Skeletal muscle tissue (tissue), 4 donors: ENCODE measurements around the gene ATXN1. TPM values are rescaled to one million over a fixed set of nuclear protein-coding genes. Genes with fewer than 3 reads are reported as not detected.

Experiments used
- H3K27ac ChIP-seq: one replicate; pipeline ENCODE4 v1.7.0; 2013; ENCODE audit warnings: mild to moderate bottlenecking, low read depth, low read length, inconsistent platforms
- H3K27me3 ChIP-seq, 3 donors: one replicate each; pipeline ENCODE4 v1.7.0; 2013; ENCODE audit warnings: low read length in 3 of 3; ENCODE audit not compliant: control insufficient read depth in 3 of 3, insufficient read depth in 3 of 3
- H3K36me3 ChIP-seq, 3 donors: one replicate each; pipeline ENCODE4 v1.7.0; 2013; ENCODE audit warnings: low read length in 3 of 3; ENCODE audit not compliant: control insufficient read depth in 3 of 3, insufficient read depth in 3 of 3
- H3K4me1 ChIP-seq, 3 donors: one replicate each; pipeline ENCODE4 v1.7.0; 2013; ENCODE audit warnings: low read length in 3 of 3, mild to moderate bottlenecking in 3 of 3; ENCODE audit not compliant: control insufficient read depth in 3 of 3, insufficient read depth in 3 of 3
- H3K4me3 ChIP-seq, 3 donors: one replicate each; pipeline ENCODE4 v1.7.0; 2013; ENCODE audit warnings: low read length in 3 of 3
- H3K9ac ChIP-seq, 3 donors: one replicate each; pipeline ENCODE4 v1.7.0; 2013; ENCODE audit warnings: low read length in 3 of 3, mild to moderate bottlenecking in 3 of 3, moderate library complexity in 2 of 3, low read depth in 1 of 3
- H3K9me3 ChIP-seq, 3 donors: one replicate each; pipeline ENCODE4 v1.7.0; 2013; ENCODE audit warnings: low read length in 3 of 3; ENCODE audit not compliant: control insufficient read depth in 3 of 3
- total RNA-seq: library from RNA; depleted of rRNA; stranded (reverse); fragments of >200 nt; gene quantifications from one replicate; pipeline ENCODE4 v1.2.3, GENCODE V29; 2014
- donor health status: Osteomylitis.

Gene ATXN1
- total RNA-seq, 1 donor from 2014 or later, result 30.8 TPM

GRCh38 chr6:16337295-16337975 is 423.8 kb downstream of the ATXN1 start:
- no peak overlapping the region for H3K9ac ChIP-seq
- H3K27ac ChIP-seq, result no peak overlapping the region
- H3K4me3 ChIP-seq, result no peak overlapping the region

GRCh38 chr6:16336911-16337294 is 424.4 kb downstream of the ATXN1 start:
- Histone ChIP-seq H3K36me3 (no peaks in the 10 kb centered on the region), H3K4me1 (peaks cover 44 to 65% (median 55%) of the 10 kb centered on the region in 3 donors), H3K27me3 (no peaks in the 10 kb centered on the region), H3K9ac (no peak overlapping the region), H3K4me3 (no peak overlapping the region), H3K27ac (no peak overlapping the region), H3K9me3 (no peaks in the 10 kb centered on the region)

More at GRCh38 chr6:16337295-16337975, 423.8 kb downstream of the ATXN1 start:
- Histone ChIP-seq H3K36me3 (no peaks in the 10 kb centered on the region), H3K4me1 (peaks cover 43 to 66% (median 54%) of the 10 kb centered on the region in 3 donors), H3K27me3 (no peaks in the 10 kb centered on the region), H3K9me3 (no peaks in the 10 kb centered on the region)

GRCh38 chr6:16336056-16336818 is 425.0 kb downstream of the ATXN1 start:
- Histone ChIP-seq H3K27ac (no peak overlapping the region), H3K36me3 (no peaks in the 10 kb centered on the region), H3K9me3 (no peaks in the 10 kb centered on the region), H3K4me3 (no peak overlapping the region), H3K4me1 (peaks cover 50 to 72% (median 60%) of the 10 kb centered on the region in 3 donors), H3K27me3 (no peaks in the 10 kb centered on the region), H3K9ac (peak overlapping the region in 1 of 3 donors; percentile 42)

GRCh38 chr6:16335176-16335575 is 426.1 kb downstream of the ATXN1 start:
- H3K4me3 ChIP-seq, result no peak overlapping the region
- no peak overlapping the region for H3K9ac ChIP-seq
- peak overlapping the region; percentile 46 for H3K27ac ChIP-seq
- no peaks in the 10 kb centered on the region for H3K27me3 ChIP-seq
- no peaks in the 10 kb centered on the region for H3K36me3 ChIP-seq
- no peaks in the 10 kb centered on the region for H3K9me3 ChIP-seq
- peaks cover 50 to 74% (median 60%) of the 10 kb centered on the region in 3 donors for H3K4me1 ChIP-seq

GRCh38 chr6:16334671-16335070 is 426.6 kb downstream of the ATXN1 start:
- Histone ChIP-seq H3K36me3 (no peaks in the 10 kb centered on the region), H3K27ac (peak overlapping the region; percentile 46), H3K9me3 (no peaks in the 10 kb centered on the region), H3K9ac (no peak overlapping the region), H3K4me1 (peaks cover 50 to 74% (median 60%) of the 10 kb centered on the region in 3 donors), H3K4me3 (no peak overlapping the region), H3K27me3 (no peaks in the 10 kb centered on the region)

GRCh38 chr6:16333580-16333979 is 427.7 kb downstream of the ATXN1 start:
- Histone ChIP-seq H3K4me1 (peaks cover 45 to 70% (median 51%) of the 10 kb centered on the region in 3 donors), H3K27ac (peak overlapping the region; percentile 25), H3K27me3 (no peaks in the 10 kb centered on the region), H3K9me3 (no peaks in the 10 kb centered on the region), H3K9ac (no peak overlapping the region), H3K36me3 (no peaks in the 10 kb centered on the region), H3K4me3 (no peak overlapping the region)

- peaks cover under 1 to 3% (median 2%) of the 10 kb centered on the region in 3 donors for H3K36me3 ChIP-seq
- H3K4me3 ChIP-seq, result no peak overlapping the region
- no peaks in the 10 kb centered on the region for H3K27me3 ChIP-seq
- H3K27ac ChIP-seq, result peak overlapping the region; percentile 14
- peaks cover 37 to 65% (median 45%) of the 10 kb centered on the region in 3 donors for H3K4me1 ChIP-seq
- no peaks in the 10 kb centered on the region for H3K9me3 ChIP-seq
- H3K9ac ChIP-seq, result peak overlapping the region in 2 of 3 donors; percentile 28 to 61
Measured at GRCh38 chr6:16332175-16332542, 429.1 kb downstream of the ATXN1 start.

GRCh38 chr6:16331384-16332174 is 429.7 kb downstream of the ATXN1 start:
- Histone ChIP-seq H3K27me3 (no peaks in the 10 kb centered on the region), H3K4me1 (peaks cover 31 to 59% (median 39%) of the 10 kb centered on the region in 3 donors), H3K27ac (peak overlapping the region; percentile 14), H3K4me3 (no peak overlapping the region), H3K9ac (peak overlapping the region in 2 of 3 donors; percentile 28 to 61), H3K36me3 (peaks cover 6 to 9% (median 7%) of the 10 kb centered on the region in 3 donors), H3K9me3 (no peaks in the 10 kb centered on the region)

- Histone ChIP-seq H3K27me3 (no peaks in the 10 kb centered on the region), H3K4me3 (no peak overlapping the region), H3K4me1 (peaks cover 14 to 39% (median 24%) of the 10 kb centered on the region in 3 donors), H3K27ac (no peak overlapping the region), H3K9ac (no peak overlapping the region), H3K9me3 (no peaks in the 10 kb centered on the region), H3K36me3 (peaks cover 11 to 17% (median 16%) of the 10 kb centered on the region in 3 donors)
Measured at GRCh38 chr6:16329233-16329632, 432.0 kb downstream of the ATXN1 start.
